GM13977 (cell line): ENCODE measurements around the gene ZNF532.

Source experiments
- DNase-seq: peaks from one replicate; pipeline ENCODE4 v3.0.0; 2012; ENCODE audit warnings: low spot score
- CTCF ChIP-seq: IDR thresholded peaks from 2 replicates; pipeline ENCODE4 v1.5.1; 2012; ENCODE audit warnings: mild to moderate bottlenecking, control low read depth; ENCODE audit not compliant: insufficient read depth; ENCODE audit errors: extremely low read depth, missing control alignments
- in situ Hi-C: fragments of 300-500 bp; cut with MboI; formaldehyde crosslinking; loops from one replicate; pipeline ENCODE4 v1.12.0; 2022; ENCODE audit warnings: low sequenced_read_pairs, low pct_unique_long_range_greater_than_20kb, mixed read lengths, inconsistent platforms; ENCODE audit not compliant: unreplicated experiment

ZNF532 gene

GRCh38 chr18:58868440-58868839 lies 3.8 kb downstream of the ZNF532 start:
- no peak for TF ChIP-seq CTCF
- in situ Hi-C loops, result no loop called here
- no peak for DNase-seq

- TF ChIP-seq CTCF, result no peak
- DNase-seq, result no peak
- in situ Hi-C loops, result no loop called here
These were observed 5.5 kb downstream of the ZNF532 start for GRCh38 chr18:58870130-58870529.

- TF ChIP-seq CTCF, result no peak
These were observed 5.9 kb downstream of the ZNF532 start for GRCh38 chr18:58870621-58871020.

GRCh38 chr18:58871514-58872420 lies 7.1 kb downstream of the ZNF532 start:
- no peak for DNase-seq
- TF ChIP-seq CTCF, result no peak
- in situ Hi-C loops, result no loop called here

More at GRCh38 chr18:58870621-58871020, 5.9 kb downstream of the ZNF532 start:
- DNase-seq, result no peak
- in situ Hi-C loops, result no loop called here

GRCh38 chr18:58878640-58879039 lies 14.0 kb downstream of the ZNF532 start:
- in situ Hi-C loops, result no loop called here
- no peak for TF ChIP-seq CTCF

GRCh38 chr18:58881477-58881876 lies 16.8 kb downstream of the ZNF532 start:
- DNase-seq, result no peak
- in situ Hi-C loops, result no loop called here
- TF ChIP-seq CTCF, result no peak

More at GRCh38 chr18:58878640-58879039, 14.0 kb downstream of the ZNF532 start:
- DNase-seq, result no peak
